CD14-positive monocyte (primary cell): ENCODE data around the gene STON2. TPM values are rescaled to one million over a fixed set of nuclear protein-coding genes. Genes with fewer than 3 reads are reported as not detected.
"Not testable (repeated sequence)": the region's sequence is repeated elsewhere in the genome, so short reads cannot be mapped to it uniquely, and the experiment has no call there.

Experiments
- DNase-seq, 3 donors: peaks; one replicate each; pipeline ENCODE4 v3.0.0-alpha.2; 2011 to 2022
- H2AFZ ChIP-seq: 2 replicates; pipeline ENCODE4 v1.6.0; 2012; ENCODE audit warnings: mild to moderate bottlenecking, low read depth, low read length, inconsistent platforms; ENCODE audit not compliant: insufficient read depth, poor library complexity, severe bottlenecking
- H3K27ac ChIP-seq, 2 donors: 1 replicate in 1 of 2; 2 replicates in 1 of 2; pipeline ENCODE4 v1.5.1; 2012 to 2013; ENCODE audit warnings: low read length in 2 of 2, control low read depth in 1 of 2, inconsistent platforms in 1 of 2, low read depth in 1 of 2, mild to moderate bottlenecking in 1 of 2
- H3K27me3 ChIP-seq, 2 donors: one replicate each; pipeline versions ENCODE4 v1.6.0 to v1.6.1; 2011 to 2013; ENCODE audit warnings: low read length in 2 of 2; ENCODE audit not compliant: control insufficient read depth in 2 of 2, insufficient read depth in 2 of 2
- H3K36me3 ChIP-seq, 2 donors: replicated peaks in 1 of 2; 1 replicate in 1 of 2; 2 replicates in 1 of 2; pipeline versions ENCODE4 v1.5.1 to v1.6.1; 2012 to 2013; ENCODE audit warnings: low read length in 2 of 2, control low read depth in 1 of 2, inconsistent platforms in 1 of 2, mild to moderate bottlenecking in 1 of 2; ENCODE audit not compliant: insufficient read depth in 2 of 2, control insufficient read depth in 1 of 2
- H3K4me1 ChIP-seq, 2 donors: 1 replicate in 1 of 2; 2 replicates in 1 of 2; pipeline versions ENCODE4 v1.5.1 to v1.6.1; 2012 to 2013; ENCODE audit warnings: low read length in 2 of 2, control low read depth in 1 of 2, inconsistent platforms in 1 of 2, mild to moderate bottlenecking in 1 of 2, moderate library complexity in 1 of 2; ENCODE audit not compliant: insufficient read depth in 2 of 2, control insufficient read depth in 1 of 2
- H3K4me2 ChIP-seq: replicated peaks from 2 replicates; pipeline ENCODE3; 2012; ENCODE audit warnings: low read length, moderate library complexity, mild to moderate bottlenecking; ENCODE audit not compliant: poor library complexity, severe bottlenecking; ENCODE audit errors: extremely low read depth
- H3K4me3 ChIP-seq, 3 experiments: fragments of 200-600 bp in 1 of 3; sonication (generic) in 1 of 3; replicated peaks in 1 of 3; 1 replicate in 2 of 3; 2 replicates in 1 of 3; pipeline ENCODE4 v1.5.1; 2011 to 2013; ENCODE audit warnings: low read length in 3 of 3, mild to moderate bottlenecking in 3 of 3, control low read depth in 2 of 3, low read depth in 2 of 3, inconsistent platforms in 1 of 3, moderate library complexity in 1 of 3
- H3K79me2 ChIP-seq: 2 replicates; pipeline ENCODE4 v1.6.0; 2012; ENCODE audit warnings: mild to moderate bottlenecking, control low read depth, inconsistent platforms, low read length, moderate library complexity; ENCODE audit not compliant: insufficient read depth
- H3K9ac ChIP-seq: 2 replicates; pipeline ENCODE4 v1.6.0; 2017; ENCODE audit warnings: low read length, mild to moderate bottlenecking; ENCODE audit not compliant: insufficient read depth, poor library complexity, severe bottlenecking
- H3K9me3 ChIP-seq, 2 donors: replicated peaks in 1 of 2; 1 replicate in 1 of 2; 2 replicates in 1 of 2; pipeline versions ENCODE4 v1.5.1 to v1.6.1; 2012 to 2013; ENCODE audit warnings: low read length in 2 of 2, control low read depth in 1 of 2; ENCODE audit not compliant: control insufficient read depth in 1 of 2, insufficient read depth in 1 of 2
- H4K20me1 ChIP-seq: 2 replicates; pipeline ENCODE4 v1.6.0; 2012; ENCODE audit warnings: mild to moderate bottlenecking, low read length, control low read depth, moderate library complexity; ENCODE audit not compliant: insufficient read depth
- H3K27ac Mint-ChIP-seq, 7 donors: one replicate each; pipeline ENCODE4 v1.8.0; 2020; ENCODE audit warnings: mild to moderate bottlenecking in 7 of 7, mixed read lengths in 7 of 7, moderate library complexity in 6 of 7, inconsistent platforms in 2 of 7
- H3K27me3 Mint-ChIP-seq, 3 donors: one replicate each; pipeline ENCODE4 v1.8.0; 2021 to 2022; ENCODE audit warnings: low read depth in 3 of 3, mild to moderate bottlenecking in 3 of 3, mixed read lengths in 3 of 3, moderate library complexity in 3 of 3, inconsistent platforms in 1 of 3
- H3K36me3 Mint-ChIP-seq, 2 donors: one replicate each; pipeline ENCODE4 v1.8.0; 2020; ENCODE audit warnings: mixed read lengths in 2 of 2, inconsistent platforms in 1 of 2, mild to moderate bottlenecking in 1 of 2
- H3K4me1 Mint-ChIP-seq: one replicate; pipeline ENCODE4 v1.8.0; 2020; ENCODE audit warnings: mild to moderate bottlenecking, mixed read lengths
- H3K4me3 Mint-ChIP-seq, 2 donors: one replicate each; pipeline ENCODE4 v1.8.0; 2020; ENCODE audit warnings: mild to moderate bottlenecking in 2 of 2, mixed read lengths in 2 of 2, moderate library complexity in 1 of 2
- H3K9me3 Mint-ChIP-seq, 7 donors: one replicate each; pipeline ENCODE4 v1.8.0; 2020 to 2022; ENCODE audit warnings: mixed read lengths in 7 of 7, mild to moderate bottlenecking in 6 of 7, moderate library complexity in 6 of 7, inconsistent platforms in 2 of 7
- CTCF ChIP-seq: fragments of 200-600 bp; IDR thresholded peaks from one replicate; pipeline ENCODE4 v1.8.0; 2022; ENCODE audit warnings: antibody characterized with exemption, mild to moderate bottlenecking
- WGBS: methylation state at CpG from one replicate; pipeline ENCODE4 v1.1.5; 2013; ENCODE audit warnings: missing lambda C conversion rate; ENCODE audit not compliant: insufficient coverage; 5-methylcytosine and 5-hydroxymethylcytosine counted together
- intact Hi-C, 2 donors: fragments of 100-400 bp; cut with micrococcal nuclease; formaldehyde crosslinking; loops; one replicate each; pipeline versions ENCODE4 v1.15.0 to v1.15.1; 2023
- polyA plus RNA-seq, 3 donors: library from polyadenylated mRNA; depleted of rRNA in 1 of 3; unstranded in 2 of 3; stranded (reverse) in 1 of 3; fragments of 300-500 nt in 2 of 3; fragments of >200 nt in 1 of 3; fragmentation: Illumina TruSeq in 2 of 3; gene quantifications; 1 replicate in 2 of 3; 2 replicates in 1 of 3; pipeline ENCODE4 v1.2.3, GENCODE V29; 2012 to 2021

Gene STON2
- polyA plus RNA-seq, 3 donors: 1.6 to 3.2 (median 2.1) TPM

- Histone ChIP-seq H3K4me3 (no peak overlapping the region), H3K27ac (no peak overlapping the region), H3K4me2 (no peak overlapping the region), H3K9me3 (peaks cover 0 to 3% of the 10 kb centered on the region in 2 donors), H4K20me1 (no peaks in the 10 kb centered on the region), H3K79me2 (no peaks in the 10 kb centered on the region), H3K27me3 (no peaks in the 10 kb centered on the region), H2AFZ (no peak overlapping the region), H3K36me3 (no peaks in the 10 kb centered on the region), H3K9ac (no peak overlapping the region), H3K4me1 (no peaks in the 10 kb centered on the region)
- Mint-ChIP-seq H3K9me3 (peaks cover 8 to 29% (median 21%) of the 10 kb centered on the region in 7 donors), H3K36me3 (no peaks in the 10 kb centered on the region), H3K27me3 (peaks cover 2 to 6% (median 3%) of the 10 kb centered on the region in 3 donors), H3K4me1 (no peaks in the 10 kb centered on the region), H3K27ac (no peak overlapping the region), H3K4me3 (no peak overlapping the region)
- no peak for TF ChIP-seq CTCF
- intact Hi-C loops: no loop called here
- WGBS: no CpG with 5 or more reads among the region's 2 CpGs
- DNase-seq: no peak
These were observed 156.6 kb downstream of the STON2 start for GRCh38 chr14:81243499-81243898.

- H3K79me2 ChIP-seq, H3K27me3 ChIP-seq, H3K9me3 ChIP-seq, H3K4me1 ChIP-seq, H3K9me3 Mint-ChIP-seq, H2AFZ ChIP-seq, H3K4me1 Mint-ChIP-seq, H3K36me3 ChIP-seq, H3K4me3 Mint-ChIP-seq, DNase-seq, H3K4me3 ChIP-seq, H3K36me3 Mint-ChIP-seq, H4K20me1 ChIP-seq, H3K27ac ChIP-seq, H3K9ac ChIP-seq, intact Hi-C loops, H3K27ac Mint-ChIP-seq, H3K4me2 ChIP-seq, H3K27me3 Mint-ChIP-seq: not testable (repeated sequence)
- WGBS: 86% methylated on average over 1 of the region's 2 CpGs
These were observed 163.3 kb downstream of the STON2 start for GRCh38 chr14:81236849-81237248.
